HFFc6 (cell line): ENCODE results near the gene TMEM175. TPM values are rescaled to one million over a fixed set of nuclear protein-coding genes. Genes with fewer than 3 reads are reported as not detected.
"Not testable (repeated sequence)": the region's sequence is repeated elsewhere in the genome, so short reads cannot be mapped to it uniquely, and the experiment has no call there.

Experiments
- DNase-seq: peaks from one replicate; pipeline ENCODE4 v3.0.0-alpha.2; 2018
- H3K27ac Mint-ChIP-seq: 2 replicates; pipeline ENCODE4 v1.8.0; 2020; ENCODE audit warnings: mild to moderate bottlenecking, mixed read lengths
- H3K27me3 Mint-ChIP-seq: 2 replicates; pipeline ENCODE4 v1.8.0; 2021; ENCODE audit warnings: mild to moderate bottlenecking, moderate library complexity, mixed read lengths; ENCODE audit not compliant: insufficient read depth
- H3K36me3 Mint-ChIP-seq: 2 replicates; pipeline ENCODE4 v1.8.0; 2021; ENCODE audit warnings: low read depth, mixed read lengths
- H3K4me1 Mint-ChIP-seq: 2 replicates; pipeline ENCODE4 v1.8.0; 2020; ENCODE audit warnings: low read depth, mixed read lengths
- H3K4me3 Mint-ChIP-seq: 2 replicates; pipeline ENCODE4 v1.8.0; 2020; ENCODE audit warnings: mild to moderate bottlenecking, moderate library complexity, mixed read lengths
- H3K9me3 Mint-ChIP-seq: 2 replicates; pipeline ENCODE4 v1.8.0; 2020; ENCODE audit warnings: mild to moderate bottlenecking, mixed read lengths
- total RNA-seq, 6 experiments: library from RNA; stranded (reverse); fragmentation: NEBNext Ultra II Directional; extraction: Animal tissue kit (Norgen Biotek cat#: 25700); gene quantifications; 2 replicates in 1 of 6; 3 replicates in 5 of 6; pipeline ENCODE4 v1.2.3, GENCODE V29; 2021
- TF ChIP-seq, protein P1 (sequence below): fragments of 200-600 bp; sonication (generic); IDR thresholded peaks from 2 replicates; pipeline ENCODE4 v1.5.0; 2021; ENCODE audit warnings: antibody characterized with exemption, mild to moderate bottlenecking

TMEM175 gene
- total RNA-seq, 6 experiments from 2014 or later, result 27.8 to 41.8 (median 34.1) TPM

- peaks cover 11% of the 10 kb centered on the region for H3K27me3 Mint-ChIP-seq
- no peaks in the 10 kb centered on the region for H3K36me3 Mint-ChIP-seq
- H3K4me1 Mint-ChIP-seq, result no peaks in the 10 kb centered on the region
- H3K9me3 Mint-ChIP-seq, result no peaks in the 10 kb centered on the region
- DNase-seq, result no peak
- H3K4me3 Mint-ChIP-seq, result no peak overlapping the region
- no peak overlapping the region for H3K27ac Mint-ChIP-seq
- TF ChIP-seq, protein P1, sequence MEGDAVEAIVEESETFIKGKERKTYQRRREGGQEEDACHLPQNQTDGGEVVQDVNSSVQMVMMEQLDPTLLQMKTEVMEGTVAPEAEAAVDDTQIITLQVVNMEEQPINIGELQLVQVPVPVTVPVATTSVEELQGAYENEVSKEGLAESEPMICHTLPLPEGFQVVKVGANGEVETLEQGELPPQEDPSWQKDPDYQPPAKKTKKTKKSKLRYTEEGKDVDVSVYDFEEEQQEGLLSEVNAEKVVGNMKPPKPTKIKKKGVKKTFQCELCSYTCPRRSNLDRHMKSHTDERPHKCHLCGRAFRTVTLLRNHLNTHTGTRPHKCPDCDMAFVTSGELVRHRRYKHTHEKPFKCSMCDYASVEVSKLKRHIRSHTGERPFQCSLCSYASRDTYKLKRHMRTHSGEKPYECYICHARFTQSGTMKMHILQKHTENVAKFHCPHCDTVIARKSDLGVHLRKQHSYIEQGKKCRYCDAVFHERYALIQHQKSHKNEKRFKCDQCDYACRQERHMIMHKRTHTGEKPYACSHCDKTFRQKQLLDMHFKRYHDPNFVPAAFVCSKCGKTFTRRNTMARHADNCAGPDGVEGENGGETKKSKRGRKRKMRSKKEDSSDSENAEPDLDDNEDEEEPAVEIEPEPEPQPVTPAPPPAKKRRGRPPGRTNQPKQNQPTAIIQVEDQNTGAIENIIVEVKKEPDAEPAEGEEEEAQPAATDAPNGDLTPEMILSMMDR, result no peak
These were observed 63.2 kb downstream of the TMEM175 start for GRCh38 chr4:995311-996026.

DNA sequence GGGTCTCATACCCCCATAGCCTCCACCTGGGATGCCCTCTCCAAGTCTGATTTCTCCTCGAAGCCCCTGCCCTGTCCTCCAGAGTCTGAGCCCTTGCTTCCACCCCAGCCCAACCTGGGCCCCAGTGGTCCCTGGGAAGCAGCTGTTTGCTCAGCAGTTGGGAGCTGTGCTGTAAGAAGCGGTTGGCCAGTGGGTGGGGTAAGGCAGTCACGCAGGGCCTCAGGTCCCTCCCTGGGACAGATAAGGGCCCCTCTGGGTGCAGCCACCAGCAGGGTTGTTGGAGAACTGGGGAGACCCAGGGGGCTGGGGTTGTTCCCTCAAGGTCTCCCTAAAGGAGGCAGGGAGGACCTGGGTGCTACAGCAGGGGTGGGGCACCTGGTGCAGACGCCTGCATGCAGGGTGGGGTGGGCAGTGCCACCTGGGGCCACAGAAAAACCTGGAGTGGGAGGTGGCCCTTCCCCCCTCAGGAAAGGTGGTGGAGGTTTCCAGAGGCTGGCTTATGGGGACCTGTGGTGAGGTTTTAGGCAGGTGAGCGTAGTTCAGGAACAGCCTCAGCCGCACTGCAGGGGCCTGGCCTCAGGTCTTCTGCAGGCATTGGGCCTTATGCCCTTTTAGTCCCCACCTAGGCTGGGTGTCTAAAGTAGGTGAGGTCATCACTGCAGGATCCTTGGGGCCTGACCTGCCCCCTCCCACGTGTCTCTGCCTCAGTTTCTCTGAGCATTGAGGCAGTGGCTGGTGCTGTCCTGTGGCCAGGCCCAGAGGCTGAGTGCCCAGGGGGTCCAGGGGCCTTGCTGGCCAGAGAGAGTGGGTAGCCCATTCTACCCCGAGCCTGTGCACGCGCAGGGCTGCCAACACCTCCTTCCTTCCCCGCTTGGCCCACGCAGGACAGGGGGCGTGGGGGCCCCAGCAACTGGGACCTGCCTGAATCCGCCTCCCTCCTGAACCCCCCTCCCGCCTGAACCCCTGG, 64.1 kb downstream of the TMEM175 start:
- DNase-seq, result no peak
- TF ChIP-seq, protein P1, result no peak
- no peak overlapping the region for H3K27ac Mint-ChIP-seq
- H3K4me1 Mint-ChIP-seq, result no peaks in the 10 kb centered on the region
- no peak overlapping the region for H3K4me3 Mint-ChIP-seq
- H3K9me3 Mint-ChIP-seq, result no peaks in the 10 kb centered on the region
- peaks cover 11% of the 10 kb centered on the region for H3K27me3 Mint-ChIP-seq
- no peaks in the 10 kb centered on the region for H3K36me3 Mint-ChIP-seq

DNA sequence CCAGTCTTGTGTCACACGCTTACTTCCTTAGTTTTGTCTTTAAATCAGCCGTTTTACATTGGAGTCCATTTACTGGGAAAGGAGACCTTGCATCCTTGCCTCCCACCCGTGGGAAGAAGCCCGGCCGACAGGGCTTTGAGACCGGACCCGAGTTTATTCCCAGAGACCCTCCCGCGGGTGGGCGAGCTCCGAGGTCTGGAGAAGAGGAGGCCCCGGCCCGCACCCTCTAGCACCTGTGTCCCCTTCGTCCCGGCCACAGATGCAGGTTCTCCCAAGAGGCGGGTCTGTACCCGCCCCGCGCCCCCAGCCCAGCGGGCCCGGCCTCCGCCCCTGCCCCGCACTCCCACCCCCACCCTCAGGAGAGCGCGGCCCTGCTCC, 64.7 kb downstream of the TMEM175 start:
- H3K27me3 Mint-ChIP-seq, result peaks cover 11% of the 10 kb centered on the region
- H3K4me1 Mint-ChIP-seq, result no peaks in the 10 kb centered on the region
- H3K4me3 Mint-ChIP-seq, result no peak overlapping the region
- H3K27ac Mint-ChIP-seq, result no peak overlapping the region
- DNase-seq, result no peak
- no peaks in the 10 kb centered on the region for H3K9me3 Mint-ChIP-seq
- TF ChIP-seq, protein P1, result no peak
- H3K36me3 Mint-ChIP-seq, result no peaks in the 10 kb centered on the region

DNA sequence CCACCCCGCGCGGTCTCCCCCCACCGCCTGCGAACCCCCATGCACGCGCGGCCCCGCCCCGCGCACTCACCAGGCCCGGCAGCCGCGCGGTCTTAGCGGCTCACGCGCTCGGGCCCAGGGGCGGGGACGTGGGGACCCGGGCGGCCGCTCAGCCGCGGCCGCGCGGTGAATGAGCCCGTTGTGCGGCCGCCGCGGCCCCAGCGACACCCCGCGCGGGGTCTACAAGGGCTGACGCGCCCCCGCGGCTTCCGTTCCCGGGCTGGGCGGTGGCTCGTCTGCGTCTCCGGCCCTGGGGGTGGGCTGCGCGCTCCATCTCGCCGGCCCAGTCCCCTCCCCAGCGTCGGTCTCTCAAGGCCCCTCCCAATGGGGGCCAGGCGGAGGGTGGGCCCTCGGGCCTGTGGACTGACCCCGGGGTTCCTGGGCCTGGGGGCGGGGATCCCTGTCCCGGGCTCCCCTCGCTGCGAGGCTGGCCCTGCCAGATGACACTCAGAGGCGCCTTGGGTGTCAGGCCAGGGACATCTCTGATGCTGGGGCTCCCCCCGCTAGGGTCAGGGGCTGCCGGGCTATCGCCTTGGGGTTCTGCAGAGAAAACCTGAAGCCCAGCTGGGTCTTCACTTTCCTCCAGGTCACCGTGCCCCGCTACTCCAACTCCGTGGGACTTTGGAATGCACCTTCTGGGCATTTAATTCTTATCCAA, 65.3 kb downstream of the TMEM175 start:
- peaks cover 11% of the 10 kb centered on the region for H3K27me3 Mint-ChIP-seq
- no peak overlapping the region for H3K27ac Mint-ChIP-seq
- no peak overlapping the region for H3K4me3 Mint-ChIP-seq
- TF ChIP-seq, protein P1, result no peak
- no peak for DNase-seq
- no peaks in the 10 kb centered on the region for H3K9me3 Mint-ChIP-seq
- no peaks in the 10 kb centered on the region for H3K4me1 Mint-ChIP-seq
- no peaks in the 10 kb centered on the region for H3K36me3 Mint-ChIP-seq

- Mint-ChIP-seq H3K27me3 (peaks cover 11% of the 10 kb centered on the region), H3K36me3 (no peaks in the 10 kb centered on the region), H3K27ac (no peak overlapping the region), H3K4me3 (no peak overlapping the region), H3K4me1 (no peaks in the 10 kb centered on the region), H3K9me3 (no peaks in the 10 kb centered on the region)
- no peak for DNase-seq
- TF ChIP-seq, protein P1, result no peak
These were observed 65.9 kb downstream of the TMEM175 start for GRCh38 chr4:998096-998691.

DNA sequence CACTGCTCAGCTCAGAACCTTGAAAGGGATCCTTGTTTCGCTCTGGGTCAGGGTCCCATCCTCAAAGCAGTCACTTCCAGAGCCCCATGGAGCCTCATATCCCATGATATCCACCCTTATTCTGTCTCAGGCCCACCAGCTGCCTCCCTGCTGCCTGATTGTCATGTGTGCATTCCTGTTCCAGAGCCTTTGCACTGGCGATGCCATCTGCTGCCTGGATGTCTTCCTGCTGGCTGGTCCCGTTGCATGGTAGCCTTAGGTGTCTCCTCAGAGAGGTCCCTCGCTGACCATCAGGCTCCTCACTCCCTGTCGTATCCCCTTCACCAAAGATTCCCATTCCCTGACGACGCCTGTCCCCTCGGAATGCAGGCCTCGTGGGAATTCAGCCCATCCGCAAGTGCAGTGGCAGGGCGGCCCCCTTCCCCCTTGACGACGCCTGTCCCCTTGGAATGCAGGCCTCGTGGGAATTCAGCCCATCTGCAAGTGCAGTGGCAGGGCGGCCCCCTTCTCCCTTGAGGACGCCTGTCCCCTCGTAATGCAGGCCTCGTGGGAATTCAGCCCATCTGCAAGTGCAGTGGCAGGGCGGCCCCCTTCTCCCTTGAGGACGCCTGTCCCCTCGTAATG, 67.1 kb downstream of the TMEM175 start:
- H3K27me3 Mint-ChIP-seq, result peaks cover 13% of the 10 kb centered on the region
- not testable (repeated sequence) for H3K4me3 Mint-ChIP-seq, H3K27ac Mint-ChIP-seq, H3K9me3 Mint-ChIP-seq, DNase-seq, H3K36me3 Mint-ChIP-seq, H3K4me1 Mint-ChIP-seq
